Endodermal cell (in vitro differentiated cells): Measurements from ENCODE around the gene BCL11A. TPM values are rescaled to one million over a fixed set of nuclear protein-coding genes. Genes with fewer than 3 reads are reported as not detected.

ENCODE experiments used
- DNase-seq: peaks from one replicate; pipeline ENCODE4 v3.0.0-alpha.2; 2017
- H3K27ac ChIP-seq: 2 replicates; pipeline ENCODE4 v1.5.1; 2013; ENCODE audit warnings: mild to moderate bottlenecking, low read depth, low read length, moderate library complexity
- H3K27me3 ChIP-seq: 2 replicates; pipeline ENCODE4 v1.6.1; 2013; ENCODE audit warnings: mild to moderate bottlenecking, low read length, moderate library complexity; ENCODE audit not compliant: insufficient read depth, control insufficient read depth, poor library complexity, severe bottlenecking
- H3K36me3 ChIP-seq: 2 replicates; pipeline ENCODE4 v1.7.0; 2013; ENCODE audit warnings: mild to moderate bottlenecking, low read length, moderate library complexity; ENCODE audit not compliant: control insufficient read depth, insufficient read depth
- H3K4me1 ChIP-seq: one replicate; pipeline ENCODE4 v1.7.0; 2013; ENCODE audit warnings: low read length; ENCODE audit not compliant: control insufficient read depth, insufficient read depth
- H3K4me3 ChIP-seq: 2 replicates; pipeline ENCODE4 v1.5.1; 2013; ENCODE audit warnings: mild to moderate bottlenecking, low read length, moderate library complexity
- H3K9ac ChIP-seq: 2 replicates; pipeline ENCODE4 v1.6.1; 2013; ENCODE audit warnings: mild to moderate bottlenecking, low read length, moderate library complexity; ENCODE audit not compliant: poor library complexity, severe bottlenecking; ENCODE audit errors: extremely low read depth
- H3K9me3 ChIP-seq: 2 replicates; pipeline ENCODE4 v1.6.1; 2013; ENCODE audit warnings: mild to moderate bottlenecking, low read length, moderate library complexity; ENCODE audit not compliant: control insufficient read depth
- H3K27ac Mint-ChIP-seq: 2 replicates; pipeline ENCODE4 v1.8.0; 2020; ENCODE audit warnings: mixed read lengths
- H3K27me3 Mint-ChIP-seq: 2 replicates; pipeline ENCODE4 v1.8.0; 2021; ENCODE audit warnings: mild to moderate bottlenecking, mixed read lengths; ENCODE audit not compliant: insufficient read depth
- H3K36me3 Mint-ChIP-seq: 2 replicates; pipeline ENCODE4 v1.8.0; 2020; ENCODE audit warnings: low read depth, mixed read lengths
- H3K4me1 Mint-ChIP-seq: 2 replicates; pipeline ENCODE4 v1.8.0; 2020; ENCODE audit warnings: mixed read lengths
- H3K4me3 Mint-ChIP-seq: 2 replicates; pipeline ENCODE4 v1.8.0; 2020; ENCODE audit warnings: mild to moderate bottlenecking, moderate library complexity, mixed read lengths
- H3K9me3 Mint-ChIP-seq: 2 replicates; pipeline ENCODE4 v1.8.0; 2020; ENCODE audit warnings: mild to moderate bottlenecking, mixed read lengths
- WGBS, 2 experiments: methylation state at CpG; one replicate each; pipeline versions ENCODE4 v1.1.5 to v1.1.7; 2013; ENCODE audit warnings: missing lambda C conversion rate in 2 of 2, mixed read lengths in 1 of 2; ENCODE audit not compliant: insufficient coverage in 1 of 2, insufficient read length in 1 of 2; 5-methylcytosine and 5-hydroxymethylcytosine counted together
- total RNA-seq, 2 donors: library from RNA; stranded (reverse); fragmentation: NEBNext Ultra II Directional in 1 of 2; extraction: Animal tissue kit (Norgen Biotek cat#: 25700) in 1 of 2; gene quantifications; 2 replicates in 1 of 2; 3 replicates in 1 of 2; pipeline ENCODE4 v1.2.1, GENCODE V29; 2021
- TF ChIP-seq, protein P1 (sequence below): fragments of 200-600 bp; sonication (generic); conservative IDR thresholded peaks from 2 replicates; pipeline ENCODE4 v1.5.0; 2021; ENCODE audit warnings: antibody characterized with exemption, mild to moderate bottlenecking

BCL11A gene
- total RNA-seq, 2 donors from 2014 or later: 14.7 to 16.3 TPM

DNA sequence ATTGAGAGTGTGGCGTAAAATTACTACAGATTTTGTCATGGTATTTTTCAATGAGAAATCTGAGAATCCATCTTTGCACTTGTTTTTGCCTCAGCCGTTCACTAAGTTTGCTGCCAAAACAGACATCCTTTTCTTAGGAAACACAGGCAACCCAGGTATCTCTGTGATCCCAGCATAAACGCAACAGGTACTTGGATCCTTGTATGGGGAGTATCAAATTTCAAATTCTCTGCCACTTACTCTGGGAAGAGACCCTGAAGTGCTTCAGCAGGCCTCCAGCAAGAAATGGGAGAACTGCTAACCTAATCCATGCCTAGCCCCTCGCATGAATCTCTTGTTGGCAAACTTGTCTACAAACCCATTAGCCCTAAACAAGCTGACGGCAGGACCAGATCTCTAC lies 83.1 kb downstream of the BCL11A start:
- Histone ChIP-seq H3K36me3 (no peaks in the 10 kb centered on the region), H3K9me3 (no peaks in the 10 kb centered on the region), H3K27ac (no peak overlapping the region), H3K9ac (no peak overlapping the region), H3K27me3 (peaks cover 16% of the 10 kb centered on the region), H3K4me1 (peaks cover 17% of the 10 kb centered on the region), H3K4me3 (no peak overlapping the region)
- Mint-ChIP-seq H3K27ac (no peak overlapping the region), H3K9me3 (no peaks in the 10 kb centered on the region), H3K4me3 (no peak overlapping the region), H3K4me1 (peaks cover 57% of the 10 kb centered on the region), H3K36me3 (peaks cover 2% of the 10 kb centered on the region), H3K27me3 (peaks cover 35% of the 10 kb centered on the region)
- DNase-seq: no peak
- 80 to 87% methylated on average over 3 to 5 of the region's 5 CpGs for WGBS, 2 experiments
- TF ChIP-seq, protein P1, sequence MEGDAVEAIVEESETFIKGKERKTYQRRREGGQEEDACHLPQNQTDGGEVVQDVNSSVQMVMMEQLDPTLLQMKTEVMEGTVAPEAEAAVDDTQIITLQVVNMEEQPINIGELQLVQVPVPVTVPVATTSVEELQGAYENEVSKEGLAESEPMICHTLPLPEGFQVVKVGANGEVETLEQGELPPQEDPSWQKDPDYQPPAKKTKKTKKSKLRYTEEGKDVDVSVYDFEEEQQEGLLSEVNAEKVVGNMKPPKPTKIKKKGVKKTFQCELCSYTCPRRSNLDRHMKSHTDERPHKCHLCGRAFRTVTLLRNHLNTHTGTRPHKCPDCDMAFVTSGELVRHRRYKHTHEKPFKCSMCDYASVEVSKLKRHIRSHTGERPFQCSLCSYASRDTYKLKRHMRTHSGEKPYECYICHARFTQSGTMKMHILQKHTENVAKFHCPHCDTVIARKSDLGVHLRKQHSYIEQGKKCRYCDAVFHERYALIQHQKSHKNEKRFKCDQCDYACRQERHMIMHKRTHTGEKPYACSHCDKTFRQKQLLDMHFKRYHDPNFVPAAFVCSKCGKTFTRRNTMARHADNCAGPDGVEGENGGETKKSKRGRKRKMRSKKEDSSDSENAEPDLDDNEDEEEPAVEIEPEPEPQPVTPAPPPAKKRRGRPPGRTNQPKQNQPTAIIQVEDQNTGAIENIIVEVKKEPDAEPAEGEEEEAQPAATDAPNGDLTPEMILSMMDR: no peak

GRCh38 chr2:60469536-60470317 lies 83.7 kb downstream of the BCL11A start:
- Mint-ChIP-seq H3K36me3 (peaks cover 2% of the 10 kb centered on the region), H3K4me1 (peaks cover 52% of the 10 kb centered on the region), H3K27me3 (peaks cover 31% of the 10 kb centered on the region), H3K27ac (no peak overlapping the region), H3K9me3 (no peaks in the 10 kb centered on the region), H3K4me3 (no peak overlapping the region)
- Histone ChIP-seq H3K27me3 (peaks cover 9% of the 10 kb centered on the region), H3K9ac (no peak overlapping the region), H3K9me3 (no peaks in the 10 kb centered on the region), H3K4me1 (peaks cover 17% of the 10 kb centered on the region), H3K27ac (no peak overlapping the region), H3K4me3 (no peak overlapping the region), H3K36me3 (no peaks in the 10 kb centered on the region)
- 94 to 100% methylated on average over 2 to 6 of the region's 6 CpGs for WGBS, 2 experiments
- DNase-seq: no peak
- TF ChIP-seq, protein P1: no peak

DNA sequence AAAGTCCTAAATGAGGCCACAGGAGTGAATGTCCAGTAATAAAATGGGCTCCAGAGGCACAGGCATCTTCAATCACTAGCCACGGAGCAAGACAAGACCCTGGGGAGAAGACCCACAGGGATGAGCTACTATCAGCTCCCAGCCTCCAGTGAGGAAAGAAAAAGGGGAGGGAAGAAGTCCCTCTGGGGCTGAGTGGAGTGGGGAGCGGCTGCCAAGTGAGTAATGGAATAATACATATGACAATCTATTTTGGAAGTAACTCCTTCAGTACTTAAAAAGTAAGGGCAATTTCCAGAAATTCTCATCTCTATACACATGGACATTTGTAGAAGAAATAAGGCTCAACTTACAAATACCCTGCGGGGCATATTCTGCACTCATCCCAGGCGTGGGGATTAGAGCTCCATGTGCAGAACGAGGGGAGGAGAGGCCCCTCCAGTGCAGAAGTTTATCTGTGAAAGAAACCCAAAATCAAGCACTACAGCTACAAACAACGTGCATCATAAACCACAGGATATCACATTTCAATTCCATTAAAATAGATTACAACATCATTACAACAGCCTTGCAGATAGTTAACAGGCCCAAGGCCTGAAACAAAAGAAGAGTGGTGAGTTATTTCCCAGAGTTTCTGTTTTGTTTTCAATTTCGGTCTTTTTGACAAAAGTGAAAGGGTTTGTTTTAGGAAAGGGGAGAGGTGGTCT lies 84.9 kb downstream of the BCL11A start:
- no peak overlapping the region for H3K4me3 ChIP-seq
- H3K27me3 Mint-ChIP-seq: peaks cover 31% of the 10 kb centered on the region
- DNase-seq: no peak
- H3K9me3 Mint-ChIP-seq: no peaks in the 10 kb centered on the region
- H3K27ac Mint-ChIP-seq: no peak overlapping the region
- H3K9ac ChIP-seq: no peak overlapping the region
- H3K4me3 Mint-ChIP-seq: no peak overlapping the region
- peaks cover 2% of the 10 kb centered on the region for H3K36me3 Mint-ChIP-seq
- H3K4me1 ChIP-seq: peaks cover 18% of the 10 kb centered on the region
- peaks cover 6% of the 10 kb centered on the region for H3K27me3 ChIP-seq
- no peaks in the 10 kb centered on the region for H3K36me3 ChIP-seq
- no peaks in the 10 kb centered on the region for H3K9me3 ChIP-seq
- H3K4me1 Mint-ChIP-seq: peaks cover 47% of the 10 kb centered on the region
- TF ChIP-seq, protein P1: no peak
- WGBS, 2 experiments: 95 to 100% methylated on average over 1 to 7 of the region's 7 CpGs
- H3K27ac ChIP-seq: no peak overlapping the region
